HCT116 (cell line): ENCODE results near the gene THYN1. TPM values are rescaled to one million over a fixed set of nuclear protein-coding genes. Genes with fewer than 3 reads are reported as not detected.

Source experiments
- ATAC-seq: fragments of 200-7000 bp; cut with Tn5 transposase; 2 replicates; pipeline ENCODE4 v1.9.1; 2020; ENCODE audit warnings: mild to moderate bottlenecking, moderate library complexity
- BruUV-seq: library from RNA; stranded (reverse); fragments of 400-500 nt; replicated peaks from 2 replicates; lab custom pipeline; 2021; lab: Mats Ljungman, UMichigan
- CTCF ChIA-PET: fragments of 300-600 bp; sonication (Branson Sonifier 250); formaldehyde crosslinking; loops from one replicate; lab custom pipeline; 2021; ENCODE audit warnings: antibody characterized with exemption; lab: Charles Lee
- POLR2A ChIA-PET: fragments of 300-600, 350-600 bp; sonication (Branson Sonifier 250); formaldehyde crosslinking; loops from one replicate; lab custom pipeline; 2021; ENCODE audit warnings: antibody characterized with exemption; lab: Charles Lee
- RAD21 ChIA-PET, 2 experiments: fragments of 300-600 bp; sonication (Branson Sonifier 250); formaldehyde crosslinking; loops; one replicate each; lab custom pipeline; 2023; ENCODE audit warnings: low total read pairs in 2 of 2; ENCODE audit not compliant: uncharacterized antibody in 2 of 2, unreplicated experiment in 2 of 2, low non-redundant PET in 1 of 2; lab: Charles Lee
- DNase-seq: peaks from one replicate; pipeline ENCODE4 v3.0.0-alpha.2; 2010; ENCODE audit warnings: low read depth, low spot score
- H2AFZ ChIP-seq: fragments of 200-600 bp; shearing (Covaris generic), sonication (generic); 2 replicates; pipeline ENCODE4 v1.6.1; 2017; ENCODE audit warnings: low read depth, mixed run types, mixed read lengths, antibody characterized with exemption, low read length; ENCODE audit not compliant: poor library complexity, severe bottlenecking
- H3K27ac ChIP-seq: 2 replicates; pipeline ENCODE4 v1.5.1; 2012; ENCODE audit warnings: low read depth, low read length
- H3K27me3 ChIP-seq: fragments of 200-600 bp; sonication (generic); 2 replicates; pipeline ENCODE4 v1.6.1; 2016; ENCODE audit warnings: mixed run types, low read length, mixed read lengths; ENCODE audit not compliant: insufficient read depth
- H3K36me3 ChIP-seq, 2 experiments: fragments of 200-500 bp in 1 of 2; fragments of 200-600 bp in 1 of 2; sonication (Bioruptor generic) in 1 of 2; sonication (generic) in 1 of 2; 2 replicates each; pipeline versions ENCODE4 v1.5.1 to v1.6.1; 2014 to 2016; ENCODE audit warnings: low read length in 2 of 2, inconsistent platforms in 1 of 2, mixed read lengths in 1 of 2, mixed run types in 1 of 2; ENCODE audit not compliant: insufficient read depth in 2 of 2, control insufficient read depth in 1 of 2
- H3K4me1 ChIP-seq, 2 experiments: fragments of 200-600 bp in 1 of 2; sonication (generic) in 1 of 2; 2 replicates each; pipeline versions ENCODE4 v1.5.1 to v1.6.1; 2012 to 2017; ENCODE audit warnings: low read length in 2 of 2, inconsistent platforms in 1 of 2, mild to moderate bottlenecking in 1 of 2, mixed read lengths in 1 of 2, mixed run types in 1 of 2, moderate library complexity in 1 of 2; ENCODE audit not compliant: insufficient read depth in 2 of 2, control insufficient read depth in 1 of 2
- H3K4me2 ChIP-seq: fragments of 200-600 bp; sonication (generic); 2 replicates; pipeline ENCODE4 v1.6.1; 2017; ENCODE audit warnings: mixed run types, low read length, mixed read lengths
- H3K4me3 ChIP-seq, 2 experiments: fragments of 200-600 bp in 1 of 2; sonication (generic) in 1 of 2; replicated peaks in 1 of 2; 2 replicates each; pipeline ENCODE4 v1.5.1; 2011 to 2016; ENCODE audit warnings: low read length in 2 of 2, control low read depth in 1 of 2, low read depth in 1 of 2, mild to moderate bottlenecking in 1 of 2, mixed read lengths in 1 of 2, mixed run types in 1 of 2
- H3K79me2 ChIP-seq: fragments of 200-600 bp; sonication (generic); 2 replicates; pipeline ENCODE4 v1.6.1; 2017; ENCODE audit warnings: mild to moderate bottlenecking, mixed run types, low read length, moderate library complexity, mixed read lengths; ENCODE audit not compliant: insufficient read depth
- H3K9ac ChIP-seq: fragments of 200-600 bp; sonication (generic); 2 replicates; pipeline ENCODE4 v1.6.1; 2016; ENCODE audit warnings: low read length, mixed read lengths
- H3K9me2 ChIP-seq: fragments of 200-600 bp; sonication (generic), shearing (Covaris generic); 2 replicates; pipeline ENCODE4 v1.6.1; 2017; ENCODE audit warnings: mixed run types, mild to moderate bottlenecking, moderate library complexity; ENCODE audit not compliant: insufficient read depth
- H3K9me3 ChIP-seq, 2 experiments: fragments of 200-500 bp in 1 of 2; fragments of 200-600 bp in 1 of 2; sonication (Bioruptor generic) in 1 of 2; sonication (generic) in 1 of 2; 2 replicates each; pipeline ENCODE4 v1.6.1; 2014 to 2017; ENCODE audit warnings: low read length in 2 of 2, mixed read lengths in 2 of 2, inconsistent platforms in 1 of 2, low read depth in 1 of 2, mild to moderate bottlenecking in 1 of 2, mixed run types in 1 of 2, moderate library complexity in 1 of 2; ENCODE audit not compliant: control insufficient read depth in 1 of 2, insufficient read depth in 1 of 2
- H4K20me1 ChIP-seq: fragments of 200-600 bp; sonication (generic), shearing (Covaris generic); 2 replicates; pipeline ENCODE4 v1.6.1; 2017; ENCODE audit warnings: mixed run types, mild to moderate bottlenecking, moderate library complexity; ENCODE audit not compliant: insufficient read depth
- EZH2phosphoT487 ChIP-seq: fragments of 200-600 bp; IDR thresholded peaks from 2 replicates; pipeline ENCODE4 v1.6.1; 2018; ENCODE audit warnings: antibody characterized with exemption, borderline replicate concordance
- JUND ChIP-seq: IDR thresholded peaks from 2 replicates; pipeline ENCODE4 v1.6.1; 2012
- POLR2A ChIP-seq: IDR thresholded peaks from 2 replicates; pipeline ENCODE4 v1.7.0; 2011; ENCODE audit warnings: borderline replicate concordance; ENCODE audit not compliant: insufficient read depth, insufficient read length; ENCODE audit errors: extremely low read depth
- POLR2AphosphoS5 ChIP-seq: IDR thresholded peaks from 2 replicates; pipeline ENCODE4 v1.6.1; 2011; ENCODE audit warnings: mild to moderate bottlenecking, low read depth, low read length, moderate library complexity
- REST ChIP-seq: IDR thresholded peaks from 2 replicates; pipeline ENCODE4 v1.6.1; 2012; ENCODE audit warnings: low read depth
- SRF ChIP-seq: IDR thresholded peaks from 2 replicates; pipeline ENCODE4 v1.6.1; 2012; ENCODE audit warnings: low read depth
- ZFX ChIP-seq: fragments of 450-650 bp; IDR thresholded peaks from 2 replicates; pipeline ENCODE4 v1.6.1; 2017
- intact Hi-C: fragments of 100-400 bp; cut with micrococcal nuclease; formaldehyde crosslinking; loops from 2 replicates; pipeline ENCODE4 v1.10.0; 2022
- total RNA-seq: library from RNA; stranded (reverse); gene quantifications from one replicate; pipeline ENCODE4 v1.2.1, GENCODE V29; 2021; ENCODE audit not compliant: unreplicated experiment
- TF ChIP-seq, protein P1 (sequence below): IDR thresholded peaks from 2 replicates; pipeline ENCODE4 v1.6.1; 2012

Gene THYN1
- total RNA-seq, 1 experiment from 2014 or later = 32.2 TPM

DNA sequence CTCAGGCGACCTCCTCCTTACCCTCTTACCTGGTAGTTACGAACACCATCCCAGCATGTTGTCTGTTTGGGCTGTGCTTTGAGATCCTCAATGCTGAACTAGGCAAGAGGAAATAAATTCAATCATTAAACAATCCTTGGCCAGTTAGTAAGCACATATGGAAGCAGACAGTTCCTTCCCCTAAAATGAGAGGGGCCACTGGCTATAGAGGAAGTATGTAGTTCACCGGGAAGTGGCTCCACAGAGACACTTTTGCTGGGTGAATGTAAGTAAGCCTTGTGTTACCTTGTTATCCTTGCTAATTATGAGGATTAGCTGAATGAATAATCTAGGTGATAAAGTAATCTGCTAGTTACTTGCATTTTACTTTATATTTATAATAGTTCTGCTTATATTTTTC, 2.9 kb downstream of the THYN1 start (continued):
- TF ChIP-seq REST = no peak
- TF ChIP-seq SRF = no peak
- no peak for TF ChIP-seq POLR2A
- no peak for TF ChIP-seq ZFX

- Histone ChIP-seq H3K4me3 (no peak overlapping the region), H3K9me2 (no peaks in the 10 kb centered on the region), H3K27ac (no peak overlapping the region), H3K27me3 (no peaks in the 10 kb centered on the region), H3K79me2 (peaks cover 6% of the 10 kb centered on the region), H4K20me1 (no peaks in the 10 kb centered on the region), H2AFZ (no peak overlapping the region), H3K36me3 (peaks cover 14 to 19% of the 10 kb centered on the region in 2 experiments), H3K9me3 (no peaks in the 10 kb centered on the region), H3K4me2 (no peak overlapping the region), H3K4me1 (no peaks in the 10 kb centered on the region; a peak in 1 of 4 replicates), H3K9ac (no peak overlapping the region)
- RAD21 ChIA-PET = no interaction called here
- intact Hi-C loops = no loop called here
- DNase-seq = no peak
- CTCF ChIA-PET = no interaction called here
- no TSS peak for BruUV-seq
- no peak for TF ChIP-seq POLR2AphosphoS5
- TF ChIP-seq, protein P1, sequence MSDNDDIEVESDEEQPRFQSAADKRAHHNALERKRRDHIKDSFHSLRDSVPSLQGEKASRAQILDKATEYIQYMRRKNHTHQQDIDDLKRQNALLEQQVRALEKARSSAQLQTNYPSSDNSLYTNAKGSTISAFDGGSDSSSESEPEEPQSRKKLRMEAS = no peak
- no peak for TF ChIP-seq JUND
- TF ChIP-seq EZH2phosphoT487 = no peak
- POLR2A ChIA-PET = no interaction called here
- no peak for ATAC-seq
Observed at GRCh38 chr11:134248910-134249480, 4.2 kb downstream of the THYN1 start.
